GM21528 (cell line): Measurements from ENCODE around the gene SUSD6.
"Not testable (repeated sequence)": the region's sequence is repeated elsewhere in the genome, so short reads cannot be mapped to it uniquely, and the experiment has no call there.

Experiments used
- ATAC-seq: cut with Tn5 transposase; IDR thresholded peaks from one replicate; pipeline ENCODE4 v1.9.1; 2021; ENCODE audit warnings: mild to moderate bottlenecking, moderate library complexity; ENCODE audit not compliant: unreplicated experiment, low FRiP score

The SUSD6 gene

GRCh38 chr14:69708586-69709560 lies 97.5 kb downstream of the SUSD6 start:
- ATAC-seq, result no peak

- ATAC-seq, result no peak
Measured at GRCh38 chr14:69710378-69710777, 99.0 kb downstream of the SUSD6 start.

- no peak for ATAC-seq
Measured at GRCh38 chr14:69711065-69711464, 99.7 kb downstream of the SUSD6 start.

- ATAC-seq, result no peak
Measured at GRCh38 chr14:69711477-69711876, 100.1 kb downstream of the SUSD6 start.

GRCh38 chr14:69711881-69712560 lies 100.6 kb downstream of the SUSD6 start:
- ATAC-seq, result no peak

- ATAC-seq, result no peak
Measured at GRCh38 chr14:69712599-69713088, 101.2 kb downstream of the SUSD6 start.

- ATAC-seq, result no peak
Measured at GRCh38 chr14:69713209-69713781, 101.9 kb downstream of the SUSD6 start.

- ATAC-seq, result no peak
Measured at GRCh38 chr14:69713993-69714679, 102.7 kb downstream of the SUSD6 start.

GRCh38 chr14:69715725-69716477 lies 104.5 kb downstream of the SUSD6 start:
- no peak for ATAC-seq

GRCh38 chr14:69716478-69717187 lies 105.2 kb downstream of the SUSD6 start:
- no peak for ATAC-seq

- ATAC-seq, result not testable (repeated sequence)
Measured at GRCh38 chr14:69718614-69719013, 107.2 kb downstream of the SUSD6 start.

- no peak for ATAC-seq
Measured at GRCh38 chr14:69719501-69719951, 108.1 kb downstream of the SUSD6 start.

GRCh38 chr14:69720912-69721311 lies 109.5 kb downstream of the SUSD6 start:
- ATAC-seq, result no peak

GRCh38 chr14:69726761-69727511 lies 115.5 kb downstream of the SUSD6 start:
- ATAC-seq, result peak; percentile 83

GRCh38 chr14:69727860-69728259 lies 116.5 kb downstream of the SUSD6 start:
- no peak for ATAC-seq

GRCh38 chr14:69731919-69732598 lies 120.7 kb downstream of the SUSD6 start:
- not testable (repeated sequence) for ATAC-seq

GRCh38 chr14:69736405-69736804 lies 125.0 kb downstream of the SUSD6 start:
- ATAC-seq, result not testable (repeated sequence)

- ATAC-seq, result no peak
Measured at GRCh38 chr14:69741055-69741454, 129.7 kb downstream of the SUSD6 start.
